Mucosa of gallbladder (tissue), 1 donor: ENCODE data around the gene DOCK10. TPM values are rescaled to one million over a fixed set of nuclear protein-coding genes. Genes with fewer than 3 reads are reported as not detected.

Experiments used
- DNase-seq: peaks from one replicate; pipeline ENCODE4 v3.0.0-alpha.2; 2020; ENCODE audit warnings: low spot score
- total RNA-seq: library from RNA; stranded (reverse); gene quantifications from one replicate; pipeline ENCODE4 v1.2.1, GENCODE V29; 2021
- donor health status: DM: no; HTN: no; CAD: no.

Gene DOCK10
- total RNA-seq, 1 donor from 2014 or later: 20.1 TPM

DNA sequence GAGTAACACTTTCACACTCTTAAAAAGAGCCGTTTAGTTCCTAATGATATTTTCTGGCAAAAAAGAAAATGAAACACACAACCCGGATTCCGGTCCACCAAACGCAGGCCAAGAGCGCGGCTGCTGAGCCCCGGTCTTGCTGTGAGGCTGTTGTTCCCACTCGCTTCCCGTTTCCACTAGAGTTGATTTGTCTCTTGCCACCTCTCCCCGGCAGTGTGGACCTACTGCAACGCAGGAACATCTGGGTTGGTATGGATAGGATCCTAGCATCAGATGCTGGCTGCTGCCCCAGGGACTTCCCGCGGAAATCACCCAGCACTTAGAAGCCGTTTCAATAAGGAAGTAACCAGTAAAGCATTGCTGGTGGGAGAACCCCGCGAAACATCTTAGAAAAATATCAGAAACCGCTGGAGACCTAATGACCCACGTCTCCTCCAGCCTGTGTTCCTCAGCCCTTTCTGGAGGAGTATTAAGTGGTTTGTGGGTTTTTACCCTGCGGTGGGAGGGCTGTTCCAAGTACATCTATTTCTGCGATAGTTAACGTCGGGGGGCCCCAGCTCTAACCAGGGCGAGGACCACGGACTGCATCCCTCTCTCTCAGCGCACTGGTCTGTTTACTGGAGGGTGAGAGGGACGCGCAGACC, 939 bp downstream of the DOCK10 start:
- DNase-seq: no peak

DNA sequence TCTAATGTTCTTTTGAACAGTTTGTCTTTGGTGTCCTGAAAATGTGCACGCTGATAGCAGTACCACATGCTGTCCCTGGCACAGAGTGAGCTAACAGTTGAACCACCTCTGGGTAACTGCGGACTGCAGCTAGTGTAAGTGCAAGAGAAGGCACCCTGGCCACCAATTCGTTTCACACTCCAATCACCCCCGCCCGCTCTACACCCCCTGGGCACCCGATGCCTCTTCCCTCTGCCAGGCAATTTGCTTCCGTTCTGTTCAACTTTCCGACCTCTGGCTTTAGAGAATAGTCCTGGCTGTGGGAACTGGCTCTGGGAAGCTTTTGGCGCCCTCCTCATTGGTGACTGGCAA, 1.4 kb downstream of the DOCK10 start:
- no peak for DNase-seq

GRCh38 chr2:225040142-225040541, 2.1 kb downstream of the DOCK10 start:
- no peak for DNase-seq

GRCh38 chr2:225038231-225038523, 4.1 kb downstream of the DOCK10 start:
- no peak for DNase-seq

DNA sequence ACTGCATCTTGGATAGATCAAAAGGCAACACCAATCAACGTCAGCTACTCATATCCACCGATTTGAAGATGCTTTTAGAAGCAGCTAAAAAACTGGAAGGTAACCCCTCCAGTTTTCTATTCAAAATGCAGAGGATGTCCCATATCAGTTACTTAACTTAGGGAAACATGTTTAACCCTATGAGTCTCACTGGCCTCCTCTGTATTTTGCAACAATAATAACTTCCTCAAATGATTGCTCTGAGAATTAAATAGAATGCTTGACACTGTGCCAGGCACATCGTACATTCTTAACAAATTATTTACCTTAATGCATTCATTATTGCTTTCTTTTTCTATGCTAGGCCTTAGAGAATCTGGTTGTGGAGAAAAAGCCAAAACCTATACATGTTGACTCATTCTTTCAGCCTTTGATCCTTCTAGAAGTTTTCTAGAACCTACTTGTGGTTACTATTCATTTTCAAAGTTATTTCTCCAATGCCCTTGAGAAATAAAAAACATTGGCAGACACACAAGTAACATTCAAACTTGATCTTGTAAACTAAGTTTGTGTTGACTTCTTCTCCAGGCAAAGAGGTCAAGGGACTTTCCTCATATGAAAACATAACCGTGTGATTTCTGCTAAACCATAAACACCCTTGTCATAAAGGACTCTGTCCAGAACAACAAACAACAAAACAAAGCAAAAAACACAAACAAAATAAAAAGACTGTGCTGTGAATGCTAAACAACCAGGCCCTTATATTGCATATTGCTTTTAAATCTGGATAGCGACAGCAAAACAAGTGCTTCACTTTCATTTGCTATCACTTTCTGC, 4.6 kb downstream of the DOCK10 start:
- DNase-seq: no peak

GRCh38 chr2:225036431-225036830, 5.8 kb downstream of the DOCK10 start:
- DNase-seq: no peak

DNA sequence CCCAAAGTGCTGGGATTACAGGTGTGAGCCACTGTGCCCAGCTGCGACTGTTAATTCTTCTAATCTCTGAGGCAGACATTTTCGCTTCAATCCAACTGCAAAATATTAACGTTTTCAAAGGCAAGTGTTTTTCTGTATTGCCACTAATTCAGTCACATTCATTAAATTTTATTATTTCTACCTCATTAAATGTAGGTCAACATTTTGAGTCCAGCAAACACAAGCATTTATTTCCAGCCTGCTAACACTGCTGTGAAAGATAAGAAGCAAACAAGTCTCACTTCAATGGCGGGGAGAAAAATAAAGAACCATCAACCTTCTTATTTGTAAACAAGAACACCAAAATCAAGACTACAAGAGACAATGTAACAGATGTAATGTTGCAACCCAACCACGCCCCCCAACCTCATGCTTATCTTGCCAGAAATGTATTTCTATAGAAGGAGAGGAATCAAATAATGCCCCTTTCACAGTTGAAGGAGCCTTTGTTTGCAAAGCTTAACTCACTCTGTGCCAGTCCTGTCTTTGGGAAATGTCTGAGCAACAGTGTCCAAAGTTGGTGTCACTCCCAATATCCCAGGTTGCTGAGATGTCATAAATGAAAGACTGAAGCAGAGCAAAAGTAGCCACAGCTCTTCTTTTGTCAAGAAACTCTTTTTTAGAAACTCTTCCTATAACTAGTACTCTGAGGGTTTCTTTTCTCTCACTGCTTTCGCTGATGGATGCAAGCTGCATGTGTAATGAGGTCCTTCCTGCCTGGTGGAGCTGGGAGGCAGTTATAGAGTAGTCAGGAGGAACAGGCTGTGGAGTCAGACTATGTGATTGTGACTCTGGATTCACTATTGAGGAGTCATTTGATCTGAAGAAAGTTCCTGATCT, 8.6 kb downstream of the DOCK10 start:
- DNase-seq: no peak

- no peak for DNase-seq
These were observed 10.0 kb downstream of the DOCK10 start for GRCh38 chr2:225032246-225032645.

- no peak for DNase-seq
These were observed 10.7 kb downstream of the DOCK10 start for GRCh38 chr2:225031599-225031998.

DNA sequence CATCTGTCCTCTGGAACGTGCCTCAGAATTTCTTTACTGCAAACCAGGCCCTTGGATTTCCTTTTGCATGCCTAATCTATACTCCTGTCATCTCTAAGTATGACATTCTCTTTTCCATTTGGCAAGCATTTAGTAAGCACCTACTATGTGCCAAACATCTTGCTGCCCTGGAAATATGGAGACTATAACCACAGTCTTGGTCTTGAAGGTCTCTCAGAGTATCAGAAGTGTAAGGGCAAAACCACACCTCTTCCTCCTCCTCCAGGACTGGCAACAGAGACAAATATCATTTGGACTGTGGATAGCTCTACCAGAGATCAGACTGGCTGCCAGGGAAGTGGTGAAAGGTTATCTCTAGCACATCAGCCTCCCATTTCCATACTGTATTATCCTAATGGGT, 11.4 kb downstream of the DOCK10 start:
- DNase-seq: no peak

- no peak for DNase-seq
These were observed 12.1 kb downstream of the DOCK10 start for GRCh38 chr2:225030203-225030602.

- no peak for DNase-seq
These were observed 13.7 kb downstream of the DOCK10 start for GRCh38 chr2:225028572-225028971.

GRCh38 chr2:225027061-225027762, 15.1 kb downstream of the DOCK10 start:
- DNase-seq: no peak

- no peak for DNase-seq
These were observed 16.2 kb downstream of the DOCK10 start for GRCh38 chr2:225025917-225026571.

DNA sequence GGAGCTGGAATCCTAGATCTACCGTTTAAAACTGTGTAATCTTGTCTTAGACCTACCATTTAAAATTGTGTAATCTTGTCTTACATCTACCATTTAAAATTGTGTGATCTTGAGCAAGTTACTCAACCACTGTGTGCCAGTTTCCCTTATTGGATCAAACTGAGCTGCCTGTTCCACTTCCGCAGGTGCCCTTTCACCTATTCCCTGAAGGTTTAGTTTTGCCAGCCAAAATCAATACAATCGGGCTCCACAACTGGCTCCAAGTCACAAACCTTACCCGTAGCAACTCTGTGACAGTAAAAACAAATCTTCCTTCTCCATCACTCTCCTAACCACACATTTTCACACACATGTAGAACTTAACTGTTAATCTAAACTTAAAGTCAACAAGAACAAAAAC, 20.1 kb downstream of the DOCK10 start:
- peak; percentile 71 for DNase-seq

- no peak for DNase-seq
These were observed 22.0 kb downstream of the DOCK10 start for GRCh38 chr2:225020168-225020849.

GRCh38 chr2:225019105-225019504, 23.2 kb downstream of the DOCK10 start:
- DNase-seq: no peak

DNA sequence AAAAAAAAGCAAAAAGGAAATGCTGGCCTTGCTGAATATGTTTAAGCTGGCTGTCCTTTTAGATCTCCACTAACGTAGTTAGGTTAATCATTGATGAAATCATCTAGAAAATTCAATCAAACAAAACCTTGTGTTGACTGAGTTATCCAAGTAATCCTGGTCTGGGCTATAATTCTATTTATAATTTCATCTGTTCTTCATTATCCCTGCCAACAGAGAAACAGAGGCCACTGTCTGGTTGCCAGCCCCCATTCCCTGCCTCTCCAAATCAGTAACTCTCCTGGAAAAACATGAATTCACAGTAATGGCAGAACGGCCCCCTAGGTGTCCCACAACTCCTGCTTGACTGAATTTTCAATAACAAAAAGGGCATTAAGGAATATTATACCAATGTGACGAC, 24.6 kb downstream of the DOCK10 start:
- DNase-seq: no peak

DNA sequence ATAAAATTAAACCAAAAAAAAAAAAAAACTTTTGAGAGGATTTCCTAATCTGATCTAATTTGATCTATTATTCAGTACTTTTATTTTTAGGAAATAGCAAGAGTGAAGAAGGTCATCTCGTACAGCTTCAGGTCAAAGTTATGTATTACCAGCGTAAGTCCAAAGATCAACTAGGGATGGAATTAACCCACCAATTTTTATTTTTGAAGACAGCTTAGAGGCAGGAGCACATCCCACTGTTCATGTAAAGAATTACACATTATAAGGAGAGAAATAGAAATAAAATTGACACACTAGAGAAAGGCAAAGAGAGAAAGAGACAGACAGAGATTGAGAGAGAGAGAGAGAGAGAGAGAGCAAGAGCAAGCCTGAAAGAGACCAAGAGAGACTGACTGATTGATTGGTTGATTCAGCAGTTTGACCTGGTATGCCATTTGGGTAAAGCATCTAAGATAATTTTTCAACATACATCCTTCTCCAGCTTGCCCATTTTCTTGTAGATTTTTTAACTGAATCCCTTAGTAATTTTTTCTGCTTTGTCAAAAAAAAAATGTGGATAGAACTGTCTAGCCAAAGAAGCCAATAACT, 25.1 kb downstream of the DOCK10 start:
- DNase-seq: no peak
